22Rv1 (cell line): ENCODE data around the gene ACAP1.

ENCODE experiments used
- ZFX ChIP-seq: fragments of 450-650 bp; IDR thresholded peaks from 2 replicates; pipeline ENCODE4 v1.6.1; 2017; ENCODE audit warnings: antibody characterized with exemption, borderline replicate concordance
- TF ChIP-seq, protein P1 (sequence below): fragments of 450-650 bp; IDR thresholded peaks from 2 replicates; pipeline ENCODE4 v1.5.1; 2017; ENCODE audit warnings: mild to moderate bottlenecking

DNA sequence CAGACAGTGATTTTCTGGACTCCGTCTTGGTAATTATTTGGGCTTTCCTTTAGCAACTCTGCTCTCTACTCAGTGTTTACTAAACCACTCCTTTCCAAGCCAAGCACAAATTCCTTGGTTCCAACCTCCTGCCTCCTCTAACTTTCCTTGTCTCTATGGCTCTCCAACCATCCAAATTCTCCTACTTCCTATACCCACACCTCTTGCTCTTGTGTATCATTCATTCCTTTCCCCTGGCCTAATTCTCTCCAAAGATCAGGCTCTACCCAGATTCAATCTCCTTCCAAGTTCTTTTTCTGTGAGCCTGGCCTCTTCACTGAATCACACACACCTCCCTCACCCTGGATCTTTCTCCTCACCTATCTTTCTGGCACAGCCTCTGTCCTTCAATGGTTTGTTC lies 8.3 kb upstream of the ACAP1 start:
- TF ChIP-seq, protein P1, sequence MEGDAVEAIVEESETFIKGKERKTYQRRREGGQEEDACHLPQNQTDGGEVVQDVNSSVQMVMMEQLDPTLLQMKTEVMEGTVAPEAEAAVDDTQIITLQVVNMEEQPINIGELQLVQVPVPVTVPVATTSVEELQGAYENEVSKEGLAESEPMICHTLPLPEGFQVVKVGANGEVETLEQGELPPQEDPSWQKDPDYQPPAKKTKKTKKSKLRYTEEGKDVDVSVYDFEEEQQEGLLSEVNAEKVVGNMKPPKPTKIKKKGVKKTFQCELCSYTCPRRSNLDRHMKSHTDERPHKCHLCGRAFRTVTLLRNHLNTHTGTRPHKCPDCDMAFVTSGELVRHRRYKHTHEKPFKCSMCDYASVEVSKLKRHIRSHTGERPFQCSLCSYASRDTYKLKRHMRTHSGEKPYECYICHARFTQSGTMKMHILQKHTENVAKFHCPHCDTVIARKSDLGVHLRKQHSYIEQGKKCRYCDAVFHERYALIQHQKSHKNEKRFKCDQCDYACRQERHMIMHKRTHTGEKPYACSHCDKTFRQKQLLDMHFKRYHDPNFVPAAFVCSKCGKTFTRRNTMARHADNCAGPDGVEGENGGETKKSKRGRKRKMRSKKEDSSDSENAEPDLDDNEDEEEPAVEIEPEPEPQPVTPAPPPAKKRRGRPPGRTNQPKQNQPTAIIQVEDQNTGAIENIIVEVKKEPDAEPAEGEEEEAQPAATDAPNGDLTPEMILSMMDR: no peak
- no peak for TF ChIP-seq ZFX
